ENCODE measurements around the gene VWF.

The VWF gene

GRCh38 chr12:6056406-6057240 lies 67.8 kb downstream of the VWF start:
- peak; percentile 14 to 29 for DNase-seq

DNA sequence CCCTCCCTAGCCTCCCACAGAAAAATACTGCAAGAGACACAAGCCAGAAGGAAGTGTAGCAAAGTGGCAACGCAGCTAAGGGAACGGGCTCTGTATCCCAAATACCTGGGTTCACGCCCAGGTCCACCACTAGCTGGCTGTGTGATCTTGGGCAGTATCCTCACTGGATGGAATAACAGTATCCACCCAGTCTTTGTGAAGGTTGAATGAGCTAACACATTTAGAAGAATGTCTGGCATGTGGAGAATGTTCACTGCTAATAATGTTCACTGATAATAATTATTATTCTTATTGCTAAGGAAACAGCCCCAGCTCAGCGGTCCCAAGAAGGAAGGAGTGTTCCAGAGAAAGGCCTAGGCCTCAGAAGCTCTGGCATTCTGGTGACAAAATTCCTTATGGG lies 70.9 kb downstream of the VWF start:
- DNase-seq = no peak

- no peak for DNase-seq
These were observed 71.5 kb downstream of the VWF start for GRCh38 chr12:6052940-6053329.

- DNase-seq = no peak
These were observed 72.1 kb downstream of the VWF start for GRCh38 chr12:6052206-6052939.

- DNase-seq = no peak
These were observed 74.5 kb downstream of the VWF start for GRCh38 chr12:6049992-6050391.

DNA sequence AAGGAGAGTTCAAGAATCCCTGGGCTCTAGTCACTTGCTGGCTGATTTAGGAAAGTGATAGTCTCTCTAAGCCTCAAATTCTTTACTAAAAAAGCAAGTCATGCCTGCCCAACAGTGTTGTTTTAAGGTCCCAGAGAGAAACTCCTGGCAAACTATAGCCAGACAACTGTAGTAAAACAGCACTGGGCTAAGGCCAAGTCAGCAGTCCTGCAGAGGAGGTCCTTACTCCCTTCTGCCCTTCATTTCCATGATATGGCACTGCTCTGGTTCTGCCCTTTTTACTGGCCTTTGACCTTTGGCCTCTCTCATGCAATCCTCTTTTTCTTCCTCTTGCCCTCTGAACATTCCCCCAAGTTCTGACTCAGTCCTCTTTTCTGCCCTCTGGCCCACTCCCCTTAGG lies 74.9 kb downstream of the VWF start:
- no peak for DNase-seq

- DNase-seq = no peak
These were observed 76.9 kb downstream of the VWF start for GRCh38 chr12:6047249-6048237.

GRCh38 chr12:6046511-6047180 lies 77.8 kb downstream of the VWF start:
- no peak for DNase-seq

- no peak for DNase-seq
These were observed 79.0 kb downstream of the VWF start for GRCh38 chr12:6045438-6045837.

DNA sequence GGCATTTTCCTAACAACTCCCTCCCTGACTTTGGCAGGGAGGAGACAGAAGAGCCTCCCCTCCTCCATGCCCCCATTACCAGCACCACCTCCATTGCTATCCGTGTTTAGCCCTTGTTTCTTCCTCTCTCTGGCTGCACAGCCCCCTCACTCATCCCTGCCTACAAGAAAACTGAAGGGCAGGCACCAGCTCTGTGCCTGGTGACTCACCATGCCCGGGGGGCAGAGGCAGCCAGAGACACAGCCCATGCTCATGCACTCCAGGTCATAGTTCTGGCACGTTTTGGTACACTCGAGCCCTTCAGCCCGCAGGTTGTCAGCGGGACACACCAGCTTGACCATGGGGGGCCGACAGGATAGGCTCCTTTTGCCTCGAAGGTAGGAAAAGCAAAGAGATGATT lies 80.4 kb downstream of the VWF start:
- no peak for DNase-seq

DNA sequence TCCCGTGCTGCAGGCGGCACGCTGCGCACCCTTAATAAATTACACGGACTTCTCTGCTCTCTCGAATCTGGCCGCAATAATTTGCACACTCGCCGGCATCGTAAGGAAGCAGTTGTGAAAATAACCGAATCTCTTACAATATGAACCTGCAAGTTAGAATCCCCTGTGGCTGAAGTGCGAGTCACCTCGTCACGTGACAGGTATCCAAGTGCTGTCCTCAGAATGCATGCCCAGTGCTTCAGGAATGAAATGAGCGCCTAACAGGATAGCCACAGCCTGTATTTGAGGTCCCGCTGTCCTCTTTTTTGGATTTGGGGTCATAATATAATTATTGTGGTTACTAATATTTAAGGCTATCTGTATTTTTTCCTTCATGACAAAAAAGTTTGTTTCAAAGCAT lies 82.0 kb downstream of the VWF start:
- no peak for DNase-seq

GRCh38 chr12:6041891-6042290 lies 82.6 kb downstream of the VWF start:
- no peak for DNase-seq

DNA sequence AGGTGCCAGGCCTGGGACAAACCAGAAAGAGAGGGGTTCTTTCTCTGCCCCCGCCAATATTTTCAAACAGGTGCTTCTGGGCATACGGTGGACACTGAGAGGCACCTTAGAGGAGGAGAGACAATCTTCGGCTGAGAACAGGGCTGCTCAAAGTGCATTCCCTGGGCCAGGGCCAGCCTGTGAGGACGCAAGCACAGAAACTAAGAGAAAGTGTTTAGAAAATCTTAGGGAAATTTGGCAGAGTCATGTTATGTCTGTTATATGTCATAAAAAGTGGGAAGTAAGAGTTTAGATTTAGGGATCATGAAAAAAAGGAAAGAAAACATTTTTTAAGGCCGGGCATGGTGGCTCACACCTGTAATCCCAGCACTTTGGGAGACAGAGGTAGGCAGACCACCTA lies 83.7 kb downstream of the VWF start:
- DNase-seq = no peak

GRCh38 chr12:6039894-6040601 lies 84.4 kb downstream of the VWF start:
- peak; percentile 51 to 59 for DNase-seq

GRCh38 chr12:6038160-6038559 lies 86.3 kb downstream of the VWF start:
- DNase-seq = peak; percentile 47 to 53

- no peak for DNase-seq
These were observed 87.0 kb downstream of the VWF start for GRCh38 chr12:6037459-6037858.

GRCh38 chr12:6036509-6036908 lies 88.0 kb downstream of the VWF start:
- DNase-seq = no peak

DNA sequence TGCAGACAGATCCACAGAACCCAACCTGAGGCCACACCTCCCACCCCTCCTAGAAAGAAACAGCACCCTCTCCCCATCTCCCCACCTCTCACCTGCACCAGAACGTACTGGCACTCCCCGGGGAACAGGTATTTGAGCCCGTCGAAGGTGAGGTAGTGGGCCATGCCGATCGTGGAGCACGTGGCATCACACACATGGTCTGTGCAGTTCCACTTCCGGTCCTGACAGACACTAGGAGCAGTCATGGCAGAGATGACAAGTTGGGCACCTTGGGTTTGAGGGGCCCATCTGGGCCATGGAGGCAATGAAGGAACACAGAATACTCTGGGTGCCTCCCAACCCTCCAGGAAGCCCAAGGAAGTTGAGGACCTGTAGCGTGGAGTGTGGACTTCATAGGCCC lies 89.9 kb downstream of the VWF start:
- DNase-seq = no peak

DNA sequence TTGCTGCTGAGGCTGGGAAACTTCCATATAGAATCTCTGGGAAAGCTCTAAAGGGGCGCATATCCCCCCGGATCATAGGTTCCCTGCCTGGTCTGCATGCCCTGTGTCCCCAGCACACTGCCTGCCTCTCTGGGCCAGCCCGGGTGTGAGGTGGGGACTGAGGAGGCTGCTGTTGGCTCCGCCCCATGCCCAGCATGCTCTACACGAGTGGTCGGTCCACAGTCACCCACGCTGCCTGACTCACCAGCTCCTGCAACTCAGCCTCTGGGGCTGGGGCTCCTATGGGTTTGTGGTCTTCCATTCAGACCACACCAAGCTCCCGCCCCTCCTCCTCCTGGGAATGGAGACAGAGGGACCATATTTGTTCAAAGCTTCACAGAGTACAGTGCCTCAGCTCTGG lies 90.9 kb downstream of the VWF start:
- no peak for DNase-seq

DNA sequence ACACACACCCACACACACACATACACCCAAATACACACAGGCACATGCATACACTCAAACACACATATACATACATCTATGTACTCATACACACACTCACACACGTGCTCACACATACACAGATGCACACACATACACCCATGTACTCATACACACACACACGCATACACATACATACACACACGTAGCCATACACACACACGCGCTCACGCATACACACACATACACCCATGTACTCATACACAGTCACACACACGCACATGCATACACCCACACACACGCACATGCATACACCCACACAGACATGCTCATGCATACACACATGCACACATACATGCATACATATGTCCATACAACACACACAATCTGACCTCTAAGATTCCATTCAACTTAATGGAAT lies 91.7 kb downstream of the VWF start:
- DNase-seq = no peak

GRCh38 chr12:6031001-6031400 lies 93.5 kb downstream of the VWF start:
- no peak for DNase-seq

- no peak for DNase-seq
These were observed 94.4 kb downstream of the VWF start for GRCh38 chr12:6030081-6030480.
